OCI-LY1 (cell line): Measurements from ENCODE around the gene RTL9.

ENCODE experiments used
- H2AFZ ChIP-seq: fragments of 200-600 bp; sonication (generic), shearing (Covaris generic); 2 replicates; pipeline ENCODE4 v1.6.0; 2014; ENCODE audit warnings: antibody characterized with exemption, mild to moderate bottlenecking, low read length
- H3F3A ChIP-seq: fragments of 200-600 bp; sonication (generic), shearing (Covaris generic); 2 replicates; pipeline ENCODE4 v1.6.0; 2014; ENCODE audit warnings: mild to moderate bottlenecking, antibody characterized with exemption, low read length, moderate library complexity; ENCODE audit not compliant: insufficient read depth
- H3K27ac ChIP-seq: fragments of 200-600 bp; sonication (generic); 2 replicates; pipeline ENCODE4 v1.5.1; 2014; ENCODE audit warnings: low read length, mixed run types, mild to moderate bottlenecking, low read depth; ENCODE audit not compliant: poor library complexity, severe bottlenecking
- H3K27me3 ChIP-seq: fragments of 200-600 bp; sonication (generic); 2 replicates; pipeline ENCODE4 v1.6.0; 2014; ENCODE audit warnings: antibody characterized with exemption, mild to moderate bottlenecking, low read length, moderate library complexity; ENCODE audit not compliant: insufficient read depth
- H3K36me3 ChIP-seq: fragments of 200-600 bp; sonication (generic); 2 replicates; pipeline ENCODE4 v1.6.1; 2014; ENCODE audit warnings: mild to moderate bottlenecking, antibody characterized with exemption, low read length, moderate library complexity, mixed read lengths; ENCODE audit not compliant: insufficient read depth
- H3K4me1 ChIP-seq: fragments of 200-600 bp; sonication (generic); 2 replicates; pipeline ENCODE4 v1.5.1; 2014; ENCODE audit warnings: mild to moderate bottlenecking, low read length, moderate library complexity; ENCODE audit not compliant: insufficient read depth, severe bottlenecking
- H3K4me2 ChIP-seq: fragments of 200-600 bp; sonication (generic), shearing (Covaris generic); 2 replicates; pipeline ENCODE4 v1.6.1; 2014; ENCODE audit warnings: low read length
- H3K4me3 ChIP-seq: fragments of 200-600 bp; sonication (generic); 2 replicates; pipeline ENCODE4 v1.5.1; 2014; ENCODE audit warnings: low read length, low read depth, mild to moderate bottlenecking, mixed read lengths; ENCODE audit not compliant: poor library complexity, severe bottlenecking
- H3K79me2 ChIP-seq: fragments of 200-600 bp; shearing (Covaris generic); 2 replicates; pipeline ENCODE4 v1.6.1; 2016; ENCODE audit warnings: mixed run types, low read length, mixed read lengths; ENCODE audit not compliant: insufficient read depth
- H3K9ac ChIP-seq: fragments of 200-600 bp; sonication (generic), shearing (Covaris generic); 2 replicates; pipeline ENCODE4 v1.6.1; 2014; ENCODE audit warnings: mild to moderate bottlenecking, low read length, mixed read lengths
- H3K9me2 ChIP-seq: fragments of 200-600 bp; sonication (generic), shearing (Covaris generic); 2 replicates; pipeline ENCODE4 v1.6.1; 2014; ENCODE audit warnings: low read depth, mild to moderate bottlenecking, low read length, mixed read lengths
- H3K9me3 ChIP-seq: fragments of 200-600 bp; shearing (Covaris generic); 2 replicates; pipeline ENCODE4 v1.6.1; 2014; ENCODE audit warnings: low read length, mixed read lengths
- H4K20me1 ChIP-seq: fragments of 200-600 bp; sonication (generic), shearing (Covaris generic); 2 replicates; pipeline ENCODE4 v1.6.0; 2016; ENCODE audit warnings: mild to moderate bottlenecking, low read length; ENCODE audit not compliant: insufficient read depth
- CTCF ChIP-seq: fragments of 200-600 bp; sonication (generic), shearing (Covaris generic); IDR thresholded peaks from 2 replicates; pipeline ENCODE4 v1.5.1; 2017; ENCODE audit warnings: mild to moderate bottlenecking, antibody characterized with exemption, low read length, moderate library complexity, mixed read lengths
- EZH2 ChIP-seq: fragments of 200-600 bp; sonication (generic), shearing (Covaris generic); IDR thresholded peaks from 2 replicates; pipeline ENCODE4 v1.8.0; 2017; ENCODE audit warnings: borderline replicate concordance, mixed run types, mild to moderate bottlenecking, antibody characterized with exemption, low read length, moderate library complexity, mixed read lengths

Gene RTL9

DNA sequence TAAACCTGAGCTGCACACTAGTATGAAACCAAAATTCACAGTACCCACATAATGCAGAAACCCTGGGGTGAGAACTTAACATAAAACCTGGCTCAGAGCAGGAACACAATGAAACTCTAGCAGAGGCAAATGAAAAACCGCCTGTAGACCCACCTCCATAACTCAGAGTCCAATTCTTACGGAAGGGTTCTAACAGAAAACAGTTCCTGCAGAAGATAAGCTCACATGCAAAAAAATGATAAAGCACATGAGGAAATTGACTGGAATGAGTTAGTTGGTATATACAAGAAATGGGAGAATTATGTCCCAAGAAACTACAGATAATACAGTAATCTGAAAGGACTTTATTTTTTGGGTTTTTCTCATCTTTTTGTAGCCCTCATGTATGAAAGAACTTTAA, 14.7 kb downstream of the RTL9 start:
- Histone ChIP-seq H3K4me3 (no peak overlapping the region), H3K9ac (no peak overlapping the region), H4K20me1 (no peaks in the 10 kb centered on the region), H3K79me2 (no peaks in the 10 kb centered on the region), H3K27me3 (no peaks in the 10 kb centered on the region), H3K9me3 (no peaks in the 10 kb centered on the region), H3K4me2 (no peak overlapping the region), H3K36me3 (no peaks in the 10 kb centered on the region), H2AFZ (no peak overlapping the region), H3K9me2 (no peaks in the 10 kb centered on the region), H3K27ac (no peak overlapping the region), H3F3A (no peaks in the 10 kb centered on the region), H3K4me1 (no peaks in the 10 kb centered on the region)
- TF ChIP-seq CTCF (no peak), EZH2 (no peak)

- TF ChIP-seq EZH2 = no peak
- TF ChIP-seq CTCF = no peak
- Histone ChIP-seq H3K4me3 (no peak overlapping the region), H3K9ac (no peak overlapping the region), H2AFZ (no peak overlapping the region), H3K4me2 (no peak overlapping the region), H3K27me3 (no peaks in the 10 kb centered on the region), H3K9me3 (no peaks in the 10 kb centered on the region), H3K79me2 (no peaks in the 10 kb centered on the region), H3K27ac (no peak overlapping the region), H3F3A (no peaks in the 10 kb centered on the region), H3K9me2 (no peaks in the 10 kb centered on the region), H3K4me1 (no peaks in the 10 kb centered on the region), H4K20me1 (no peaks in the 10 kb centered on the region), H3K36me3 (no peaks in the 10 kb centered on the region)
Measured at GRCh38 chrX:110374559-110374958, 15.9 kb downstream of the RTL9 start.

DNA sequence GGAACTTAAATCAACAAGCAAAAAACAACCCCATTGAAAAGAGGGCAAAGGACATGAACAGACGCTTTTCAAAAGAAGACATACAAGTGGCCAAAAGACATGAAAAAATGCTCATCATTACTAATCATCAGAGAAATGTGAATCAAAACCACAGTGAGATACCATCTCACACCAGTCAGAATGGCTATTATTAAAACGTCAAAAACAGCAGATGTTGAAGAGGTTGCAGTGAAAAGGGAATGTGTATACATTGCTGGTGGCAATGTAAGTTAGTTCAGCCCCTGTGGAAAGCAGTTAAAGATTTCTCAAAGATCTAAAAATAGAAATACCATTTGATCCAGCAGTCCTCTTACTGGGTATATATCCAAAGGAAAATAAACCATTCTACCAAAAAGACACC, 22.6 kb downstream of the RTL9 start:
- H3K9me2 ChIP-seq = no peaks in the 10 kb centered on the region
- H3K9ac ChIP-seq = no peak overlapping the region
- H3K27me3 ChIP-seq = no peaks in the 10 kb centered on the region
- no peaks in the 10 kb centered on the region for H3K79me2 ChIP-seq
- no peak for TF ChIP-seq CTCF
- TF ChIP-seq EZH2 = no peak
- H3K36me3 ChIP-seq = no peaks in the 10 kb centered on the region
- H3K4me3 ChIP-seq = no peak overlapping the region
- no peak overlapping the region for H3K4me2 ChIP-seq
- H4K20me1 ChIP-seq = no peaks in the 10 kb centered on the region
- H2AFZ ChIP-seq = no peak overlapping the region
- no peak overlapping the region for H3K27ac ChIP-seq
- H3K4me1 ChIP-seq = no peaks in the 10 kb centered on the region
- no peaks in the 10 kb centered on the region for H3K9me3 ChIP-seq
- H3F3A ChIP-seq = no peaks in the 10 kb centered on the region
